Measurements from ENCODE around the gene CALN1. TPM values are rescaled to one million over a fixed set of nuclear protein-coding genes. Genes with fewer than 3 reads are reported as not detected.

The CALN1 gene
- total RNA-seq, 6 experiments from 2014 or later = 0.06 to 0.98 (median 0.34) TPM

DNA sequence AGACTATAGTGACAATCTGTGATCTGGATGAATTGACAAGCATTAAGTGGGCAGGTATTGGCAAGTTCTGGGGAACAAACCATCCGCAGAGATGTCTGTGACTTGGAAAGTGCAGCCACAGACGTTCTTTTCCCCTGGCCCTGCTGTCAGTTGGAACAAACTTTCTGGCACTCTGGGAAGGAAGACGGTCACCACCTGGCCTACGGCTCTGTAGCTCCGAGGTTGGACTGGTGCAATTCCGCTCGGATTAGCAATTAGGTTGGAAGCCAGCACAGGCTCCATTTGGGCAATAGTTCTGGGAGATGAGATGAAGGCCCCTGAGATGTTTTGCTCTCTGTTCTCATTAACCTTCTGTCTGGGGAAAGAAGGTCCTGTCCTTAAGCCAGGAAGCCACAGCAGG lies 437.5 kb downstream of the CALN1 start:
- WGBS (ENCODE audit: insufficient coverage, low coverage, low lambda C conversion rate, missing lambda C conversion rate) = 72% methylated on average over 7 of the region's 7 CpGs
- Histone ChIP-seq H3K9me3 (no peaks in the 10 kb centered on the region), H3K27me3 (no peaks in the 10 kb centered on the region), H3K36me3 (no peaks in the 10 kb centered on the region), H3K27ac (no peak overlapping the region), H3K4me1 (no peaks in the 10 kb centered on the region), H3K4me3 (no peak overlapping the region)
- no peak for ATAC-seq
- DNase-seq = no peak
- no peak for TF ChIP-seq POLR2A (IDR thresholded peaks at IDR 0.05)
- TF ChIP-seq, protein P1, sequence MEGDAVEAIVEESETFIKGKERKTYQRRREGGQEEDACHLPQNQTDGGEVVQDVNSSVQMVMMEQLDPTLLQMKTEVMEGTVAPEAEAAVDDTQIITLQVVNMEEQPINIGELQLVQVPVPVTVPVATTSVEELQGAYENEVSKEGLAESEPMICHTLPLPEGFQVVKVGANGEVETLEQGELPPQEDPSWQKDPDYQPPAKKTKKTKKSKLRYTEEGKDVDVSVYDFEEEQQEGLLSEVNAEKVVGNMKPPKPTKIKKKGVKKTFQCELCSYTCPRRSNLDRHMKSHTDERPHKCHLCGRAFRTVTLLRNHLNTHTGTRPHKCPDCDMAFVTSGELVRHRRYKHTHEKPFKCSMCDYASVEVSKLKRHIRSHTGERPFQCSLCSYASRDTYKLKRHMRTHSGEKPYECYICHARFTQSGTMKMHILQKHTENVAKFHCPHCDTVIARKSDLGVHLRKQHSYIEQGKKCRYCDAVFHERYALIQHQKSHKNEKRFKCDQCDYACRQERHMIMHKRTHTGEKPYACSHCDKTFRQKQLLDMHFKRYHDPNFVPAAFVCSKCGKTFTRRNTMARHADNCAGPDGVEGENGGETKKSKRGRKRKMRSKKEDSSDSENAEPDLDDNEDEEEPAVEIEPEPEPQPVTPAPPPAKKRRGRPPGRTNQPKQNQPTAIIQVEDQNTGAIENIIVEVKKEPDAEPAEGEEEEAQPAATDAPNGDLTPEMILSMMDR (IDR thresholded peaks at IDR 0.05) = no peak
- intact Hi-C loops (cut with DNase I) = no loop called here

DNA sequence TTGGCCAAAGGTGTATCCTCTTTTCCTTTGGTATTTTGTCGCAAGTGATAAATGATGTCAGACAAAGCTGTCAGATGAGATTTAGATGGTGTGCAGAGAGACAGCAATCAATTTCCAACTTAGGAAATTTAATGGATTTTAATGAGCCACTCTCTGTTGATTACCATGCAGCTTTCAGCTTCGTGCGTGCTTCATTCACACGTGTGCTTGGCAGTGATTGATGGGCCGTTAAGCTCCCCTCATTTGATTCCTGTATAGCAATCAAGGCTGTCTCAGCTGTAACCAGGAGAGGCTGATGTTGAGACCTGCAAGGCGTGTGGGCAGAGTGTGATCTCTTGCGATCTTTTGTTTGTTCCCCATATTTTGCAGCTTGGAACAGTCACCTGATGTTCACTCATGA lies 439.6 kb downstream of the CALN1 start:
- Histone ChIP-seq H3K4me3 (no peak overlapping the region), H3K4me1 (no peaks in the 10 kb centered on the region), H3K27me3 (no peaks in the 10 kb centered on the region), H3K9me3 (no peaks in the 10 kb centered on the region), H3K36me3 (no peaks in the 10 kb centered on the region), H3K27ac (no peak overlapping the region)
- no peak for TF ChIP-seq POLR2A (IDR thresholded peaks at IDR 0.05)
- TF ChIP-seq, protein P1 (IDR thresholded peaks at IDR 0.05) = no peak
- no peak for ATAC-seq
- intact Hi-C loops (cut with DNase I) = no loop called here
- no peak for DNase-seq
- 65% methylated on average over 7 of the region's 7 CpGs for WGBS (ENCODE audit: insufficient coverage, low coverage, low lambda C conversion rate, missing lambda C conversion rate)

DNA sequence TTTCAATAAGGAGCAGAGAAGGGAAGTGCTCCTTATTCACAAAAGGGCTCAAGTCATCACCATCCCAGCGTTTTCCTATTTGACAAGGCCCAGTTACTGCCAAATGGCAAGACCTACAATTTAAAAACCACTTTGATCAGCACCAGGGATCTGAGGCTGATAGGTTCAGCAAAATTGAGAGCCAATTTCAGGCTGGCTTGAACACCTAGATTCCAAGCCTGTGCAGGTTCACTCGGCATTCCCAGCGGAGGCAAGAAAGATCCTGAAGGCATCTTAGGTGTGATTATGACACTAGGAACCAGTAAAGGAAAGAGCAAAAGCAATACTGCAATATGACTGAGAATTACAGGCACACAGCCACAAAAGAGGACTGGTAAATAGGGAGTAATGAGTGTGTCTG lies 441.4 kb downstream of the CALN1 start:
- TF ChIP-seq, protein P1 (IDR thresholded peaks at IDR 0.05) = no peak
- TF ChIP-seq POLR2A (IDR thresholded peaks at IDR 0.05) = no peak
- DNase-seq = no peak
- H3K27me3 ChIP-seq = no peaks in the 10 kb centered on the region
- intact Hi-C loops (cut with DNase I) = no loop called here
- H3K9me3 ChIP-seq = no peaks in the 10 kb centered on the region
- no peak for ATAC-seq
- H3K4me3 ChIP-seq = no peak overlapping the region
- 26% methylated on average over 3 of the region's 3 CpGs for WGBS (ENCODE audit: insufficient coverage, low coverage, low lambda C conversion rate, missing lambda C conversion rate)
- H3K27ac ChIP-seq = no peak overlapping the region
- no peaks in the 10 kb centered on the region for H3K4me1 ChIP-seq
- no peaks in the 10 kb centered on the region for H3K36me3 ChIP-seq

DNA sequence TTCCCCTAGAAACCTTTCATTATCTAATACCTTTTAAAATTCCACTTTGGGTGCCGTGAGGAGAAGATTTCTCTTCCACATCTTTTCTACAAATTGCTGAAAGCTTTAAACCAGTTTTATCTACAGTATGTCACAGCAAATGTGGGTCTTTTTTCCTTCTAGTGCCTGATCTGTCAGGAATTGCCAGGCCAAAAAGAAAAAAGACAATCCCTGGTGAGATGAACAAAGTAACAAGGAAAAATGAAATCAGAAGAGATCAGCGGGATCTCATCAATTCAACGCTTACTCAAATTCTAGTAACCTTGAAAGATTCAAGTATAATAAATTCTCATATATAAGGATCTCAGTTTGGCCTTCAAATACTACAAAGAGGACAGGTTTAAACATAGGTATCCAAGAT lies 449.5 kb downstream of the CALN1 start:
- no peaks in the 10 kb centered on the region for H3K9me3 ChIP-seq
- no peak for ATAC-seq
- TF ChIP-seq, protein P1 (IDR thresholded peaks at IDR 0.05) = no peak
- TF ChIP-seq POLR2A (IDR thresholded peaks at IDR 0.05) = no peak
- WGBS (ENCODE audit: insufficient coverage, low coverage, low lambda C conversion rate, missing lambda C conversion rate) = 79% methylated on average over 3 of the region's 3 CpGs
- H3K27me3 ChIP-seq = no peaks in the 10 kb centered on the region
- no peak overlapping the region for H3K27ac ChIP-seq
- no peak overlapping the region for H3K4me3 ChIP-seq
- H3K4me1 ChIP-seq = no peaks in the 10 kb centered on the region
- intact Hi-C loops (cut with DNase I) = no loop called here
- no peak for DNase-seq
- H3K36me3 ChIP-seq = no peaks in the 10 kb centered on the region

DNA sequence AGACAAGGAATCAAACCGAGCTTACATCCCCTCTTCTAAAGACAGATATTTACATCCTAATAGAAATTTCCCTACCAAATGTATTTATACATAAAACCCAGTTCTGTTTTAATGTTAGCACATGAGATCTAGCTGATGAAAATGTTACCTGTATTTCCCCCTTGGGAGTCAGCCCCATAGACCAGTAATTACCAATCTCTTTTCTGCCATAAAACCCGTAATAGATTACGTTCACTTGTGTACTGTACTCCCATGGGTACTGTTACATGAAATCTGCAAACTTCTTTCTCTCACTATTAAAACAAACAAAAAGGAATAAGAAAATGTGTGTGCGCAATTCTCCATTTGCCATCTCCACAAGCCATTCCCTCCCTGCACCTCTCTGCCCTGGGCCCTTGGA lies 450.9 kb downstream of the CALN1 start:
- no peaks in the 10 kb centered on the region for H3K4me1 ChIP-seq
- no peaks in the 10 kb centered on the region for H3K9me3 ChIP-seq
- H3K36me3 ChIP-seq = no peaks in the 10 kb centered on the region
- DNase-seq = no peak
- 80% methylated on average over 4 of the region's 4 CpGs for WGBS (ENCODE audit: insufficient coverage, low coverage, low lambda C conversion rate, missing lambda C conversion rate)
- no peak for ATAC-seq
- no peaks in the 10 kb centered on the region for H3K27me3 ChIP-seq
- intact Hi-C loops (cut with DNase I) = no loop called here
- H3K27ac ChIP-seq = no peak overlapping the region
- TF ChIP-seq, protein P1 (IDR thresholded peaks at IDR 0.05) = no peak
- no peak for TF ChIP-seq POLR2A (IDR thresholded peaks at IDR 0.05)
- no peak overlapping the region for H3K4me3 ChIP-seq
